ENCODE measurements around the gene ADAM10.
"Not testable (repeated sequence)": the region's sequence is repeated elsewhere in the genome, so short reads cannot be mapped to it uniquely, and the experiment has no call there.

Gene ADAM10

DNA sequence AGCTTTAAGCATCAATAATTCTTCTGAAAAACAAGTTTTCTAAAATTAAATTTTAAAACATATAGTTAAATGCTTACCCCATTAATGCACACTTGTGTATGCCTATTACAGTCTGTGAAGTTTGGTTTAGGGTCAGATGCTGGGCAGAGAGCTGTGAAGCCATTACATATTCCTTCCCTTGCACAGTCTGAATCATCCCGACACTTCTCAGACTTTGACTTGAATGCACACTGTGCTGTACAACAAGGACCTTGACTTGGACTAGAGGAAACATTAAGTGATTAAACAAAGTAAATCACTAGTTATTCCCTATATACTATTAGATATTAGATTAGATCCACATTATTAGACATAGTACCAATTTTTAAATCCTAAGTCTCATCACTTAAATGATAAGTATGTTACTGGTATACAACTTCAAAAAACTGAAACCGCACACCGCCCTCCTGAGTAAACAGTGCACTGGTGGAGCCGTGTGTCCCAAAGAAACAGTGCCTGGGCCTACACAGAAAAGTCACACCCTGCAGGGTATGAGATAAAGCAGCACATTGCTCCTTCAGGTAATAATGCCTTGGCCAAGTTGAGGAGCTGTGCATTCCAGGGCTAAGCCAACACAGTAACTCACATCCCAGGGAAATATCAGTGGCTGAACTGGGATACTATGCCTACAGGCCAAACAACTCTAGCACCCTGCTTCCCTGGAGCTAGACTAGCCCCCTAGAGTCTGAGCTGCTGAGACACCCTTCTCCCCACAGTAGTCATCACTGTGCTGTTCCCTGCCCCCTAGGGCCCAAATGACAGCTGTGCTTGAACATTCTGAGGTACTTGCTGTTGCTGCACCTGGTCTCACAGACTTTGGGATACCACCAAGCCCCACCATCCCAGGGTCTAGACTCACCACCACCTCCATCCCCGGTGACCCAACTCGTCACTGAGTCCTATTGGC lies 137.5 kb downstream of the ADAM10 start:
- DNase-seq (ENCODE audit: low read depth in 3 of 3, low spot score in 1 of 3) = no peak

DNA sequence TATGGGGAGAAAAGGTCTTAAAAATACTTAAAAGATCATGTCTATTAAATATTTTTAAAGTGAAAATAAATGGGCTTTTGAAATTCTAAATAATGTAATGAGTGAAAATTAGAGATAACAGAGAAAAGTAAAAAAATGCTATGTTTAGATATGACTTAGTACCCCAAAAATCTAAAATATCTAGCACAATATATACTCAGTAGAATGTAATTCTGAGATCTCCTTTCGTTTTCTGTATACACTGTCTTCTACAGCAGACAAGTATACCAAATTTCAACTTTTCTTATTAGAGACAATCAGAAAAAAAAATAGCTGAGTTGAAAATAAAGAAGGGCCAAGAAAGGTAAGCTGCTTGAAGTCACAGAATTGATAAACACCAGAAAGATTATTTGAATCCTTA lies 140.8 kb downstream of the ADAM10 start:
- no peak for DNase-seq (ENCODE audit: low read depth in 3 of 3, low spot score in 1 of 3)

DNA sequence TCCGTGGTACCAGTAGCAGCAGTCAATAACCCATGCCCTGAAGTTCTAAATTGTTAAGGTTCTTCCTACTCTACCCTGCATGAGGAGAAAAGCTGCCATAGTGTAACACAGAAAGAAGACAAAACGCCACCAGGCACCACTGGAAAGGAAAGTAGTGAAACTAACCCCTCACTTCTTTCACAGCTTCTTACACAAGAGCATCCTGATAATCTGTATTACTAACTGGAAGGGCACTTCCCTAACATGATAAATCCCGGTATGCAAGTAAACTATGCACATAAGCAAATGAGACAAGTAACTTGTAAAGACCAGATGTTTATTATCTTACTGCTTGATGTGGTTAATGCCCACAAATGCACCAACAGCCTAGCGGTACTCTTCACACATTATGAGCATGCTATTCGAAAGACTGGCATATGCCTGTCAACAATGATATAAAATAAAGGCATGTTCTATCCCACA lies 141.3 kb downstream of the ADAM10 start:
- no peak for DNase-seq (ENCODE audit: low read depth in 3 of 3, low spot score in 1 of 3)

DNA sequence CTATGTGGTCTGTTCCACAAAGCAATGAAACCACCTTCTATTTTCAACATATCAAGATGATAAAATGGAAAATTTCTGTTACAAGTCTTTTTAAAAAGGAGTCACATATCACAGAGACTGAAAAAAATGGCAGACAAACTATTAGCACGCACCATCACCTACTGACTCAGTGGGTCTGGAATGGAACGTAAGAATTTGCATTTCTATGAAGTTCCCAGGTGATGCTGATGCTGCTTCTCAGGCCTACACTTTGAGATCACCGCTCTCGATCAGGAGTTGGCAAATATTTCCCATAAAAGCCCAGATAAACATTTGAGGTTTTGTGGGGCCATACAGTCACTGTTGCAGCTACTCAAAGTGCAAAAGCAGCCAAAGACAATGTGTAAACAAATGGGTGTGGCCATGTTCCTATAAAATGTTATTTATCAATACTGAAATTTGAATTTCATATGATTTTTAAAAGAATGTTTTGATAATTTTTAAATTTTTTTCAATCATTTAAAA lies 142.9 kb downstream of the ADAM10 start:
- no peak for DNase-seq (ENCODE audit: low read depth in 3 of 3, low spot score in 1 of 3)

DNA sequence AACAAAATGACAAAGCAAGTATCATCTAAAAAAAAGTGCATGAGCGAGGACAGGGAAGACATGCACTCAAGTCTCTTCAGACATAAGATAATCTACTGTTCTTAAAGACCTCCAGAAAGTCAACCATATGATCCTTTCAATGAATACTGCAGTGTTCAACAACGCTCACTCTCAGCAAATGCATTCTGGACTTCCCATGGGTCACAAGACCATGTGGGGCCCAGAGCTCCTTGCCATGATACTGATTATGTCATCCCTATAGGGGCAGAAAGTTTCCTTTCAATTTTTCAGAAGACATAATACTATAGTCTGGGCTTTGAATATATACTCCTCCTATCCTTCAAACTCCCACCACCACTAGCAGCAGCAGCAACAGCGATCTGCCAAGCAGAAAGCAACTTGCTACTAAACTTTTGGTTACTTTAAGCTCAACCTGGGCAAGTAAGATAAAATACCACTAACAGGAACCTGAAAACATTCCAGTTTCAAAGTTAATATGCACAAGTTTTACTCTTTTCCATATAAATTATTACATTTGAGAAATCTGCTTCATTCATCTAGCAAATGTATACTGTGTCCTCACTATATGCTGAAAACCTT lies 143.5 kb downstream of the ADAM10 start:
- DNase-seq (ENCODE audit: low read depth in 3 of 3, low spot score in 1 of 3) = no peak

DNA sequence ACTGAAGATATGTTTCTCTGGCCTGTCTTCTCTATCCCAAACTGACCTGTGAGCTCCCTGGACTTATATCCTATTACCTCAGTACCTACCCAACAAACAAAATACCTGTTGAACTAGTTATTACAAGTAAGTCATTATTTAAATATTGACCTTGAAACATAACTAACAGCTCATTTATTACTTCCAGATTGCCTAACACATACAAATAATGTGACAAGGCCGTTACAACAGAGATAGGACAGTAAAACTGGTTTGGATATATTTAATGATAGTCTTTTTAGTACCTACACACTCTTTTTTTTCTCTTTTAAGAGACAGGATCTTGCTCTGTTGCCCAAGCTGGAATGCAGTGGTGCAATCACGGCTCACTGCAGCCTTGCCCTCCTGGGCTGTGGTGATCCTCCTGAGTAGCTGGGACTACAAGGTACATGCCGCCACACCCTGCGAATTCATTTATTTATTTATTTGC lies 145.0 kb downstream of the ADAM10 start:
- no peak for DNase-seq (ENCODE audit: low read depth in 3 of 3, low spot score in 1 of 3)

DNA sequence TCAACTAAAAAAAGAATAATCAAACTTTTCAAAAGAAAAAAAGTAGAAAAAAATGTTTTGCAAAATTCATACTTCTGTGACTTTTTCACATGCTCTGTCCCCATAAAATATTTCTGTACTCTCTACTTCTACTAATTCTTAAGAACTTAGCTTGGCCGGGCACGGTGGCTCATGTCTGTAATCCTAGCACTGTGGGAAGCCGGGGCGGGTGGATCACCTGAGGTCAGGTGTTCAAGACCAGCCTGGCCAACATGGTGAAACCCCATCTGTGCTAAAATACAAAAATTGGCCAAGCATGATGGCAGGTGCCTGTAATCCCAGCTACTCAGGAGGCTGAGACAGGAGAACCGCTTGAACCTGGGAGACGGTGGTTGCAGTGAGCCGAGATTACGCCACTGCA lies 145.6 kb downstream of the ADAM10 start:
- not testable (repeated sequence) for DNase-seq (ENCODE audit: low read depth in 3 of 3, low spot score in 1 of 3)

DNA sequence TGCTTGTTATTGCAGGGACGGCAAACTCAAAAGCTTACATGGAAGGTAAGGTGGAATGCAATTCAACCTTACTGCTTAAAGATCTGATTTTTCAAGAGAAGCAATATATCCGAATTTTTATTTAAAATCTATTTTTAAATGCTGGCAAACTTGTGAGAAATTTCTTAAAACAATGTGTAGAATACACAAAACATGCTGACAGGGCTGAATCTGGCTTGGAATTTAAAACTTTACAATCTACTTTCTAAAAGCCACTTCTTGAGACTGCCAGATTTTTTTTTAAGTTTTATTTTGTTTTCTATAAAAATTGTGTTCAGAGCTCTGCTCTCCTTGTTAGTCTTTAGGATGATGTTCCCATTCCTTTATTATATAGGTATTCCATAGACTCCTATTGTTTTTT lies 146.7 kb downstream of the ADAM10 start:
- DNase-seq (ENCODE audit: low read depth in 3 of 3, low spot score in 1 of 3) = no peak

DNA sequence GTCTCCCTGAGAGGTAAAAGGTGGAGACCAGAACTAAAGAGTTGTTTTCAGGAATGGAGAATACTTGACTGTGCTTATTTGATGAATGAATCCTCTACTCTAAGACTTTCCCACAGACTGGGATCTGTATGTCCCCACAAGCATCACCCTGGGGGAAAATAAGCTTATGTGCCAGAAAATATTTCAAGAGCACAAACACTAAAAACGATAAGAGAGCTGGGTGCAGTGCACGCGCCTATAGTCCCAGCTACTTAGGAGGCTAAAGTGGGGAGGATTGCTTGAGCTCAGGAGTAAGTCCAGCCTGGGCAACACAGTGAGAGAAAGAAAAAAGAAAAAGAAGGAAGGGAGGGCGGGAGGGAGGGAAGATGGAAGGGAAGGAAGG lies 150.7 kb downstream of the ADAM10 start:
- no peak for DNase-seq (ENCODE audit: low read depth in 3 of 3, low spot score in 1 of 3)

DNA sequence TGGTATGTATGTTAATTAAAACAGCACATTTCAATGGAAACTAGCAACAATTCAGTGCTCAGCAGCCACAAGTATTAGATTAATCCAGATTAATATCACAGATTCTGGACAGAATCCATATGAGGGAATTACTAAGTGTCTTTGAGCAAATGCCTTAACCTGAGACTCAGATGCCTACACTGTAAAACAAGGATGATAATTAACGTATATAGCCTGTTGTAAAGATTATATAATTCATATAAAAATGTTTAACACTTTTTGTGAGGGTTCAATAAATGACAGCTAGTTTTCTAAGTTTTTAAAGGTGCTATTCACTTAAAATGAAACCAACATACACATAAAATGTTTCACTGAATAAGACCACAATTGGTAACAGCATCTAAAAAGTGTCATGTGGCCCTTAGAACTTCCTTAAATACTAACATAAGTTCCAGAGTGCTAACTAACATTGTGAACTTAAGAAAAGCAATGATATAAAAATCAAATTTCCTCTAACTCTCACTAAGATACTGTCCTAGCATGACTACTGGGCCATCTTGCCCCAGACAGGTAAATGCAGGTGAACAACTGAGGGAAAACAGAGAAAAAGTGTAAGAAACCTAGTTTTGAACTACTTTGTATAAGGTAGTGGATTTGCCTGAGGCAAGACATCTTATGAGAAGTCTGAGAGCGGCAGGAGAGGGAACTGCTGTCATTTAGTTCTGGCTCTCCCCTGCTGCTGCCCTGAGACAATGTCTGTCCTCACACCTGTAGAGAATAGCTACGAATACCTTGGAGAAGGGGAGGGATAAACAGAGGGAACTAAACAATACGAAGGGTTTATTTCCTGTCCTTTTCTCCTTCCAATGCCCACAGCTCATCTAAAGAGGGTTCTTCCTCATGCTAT lies 151.3 kb downstream of the ADAM10 start:
- DNase-seq (ENCODE audit: low read depth in 3 of 3, low spot score in 1 of 3) = no peak

DNA sequence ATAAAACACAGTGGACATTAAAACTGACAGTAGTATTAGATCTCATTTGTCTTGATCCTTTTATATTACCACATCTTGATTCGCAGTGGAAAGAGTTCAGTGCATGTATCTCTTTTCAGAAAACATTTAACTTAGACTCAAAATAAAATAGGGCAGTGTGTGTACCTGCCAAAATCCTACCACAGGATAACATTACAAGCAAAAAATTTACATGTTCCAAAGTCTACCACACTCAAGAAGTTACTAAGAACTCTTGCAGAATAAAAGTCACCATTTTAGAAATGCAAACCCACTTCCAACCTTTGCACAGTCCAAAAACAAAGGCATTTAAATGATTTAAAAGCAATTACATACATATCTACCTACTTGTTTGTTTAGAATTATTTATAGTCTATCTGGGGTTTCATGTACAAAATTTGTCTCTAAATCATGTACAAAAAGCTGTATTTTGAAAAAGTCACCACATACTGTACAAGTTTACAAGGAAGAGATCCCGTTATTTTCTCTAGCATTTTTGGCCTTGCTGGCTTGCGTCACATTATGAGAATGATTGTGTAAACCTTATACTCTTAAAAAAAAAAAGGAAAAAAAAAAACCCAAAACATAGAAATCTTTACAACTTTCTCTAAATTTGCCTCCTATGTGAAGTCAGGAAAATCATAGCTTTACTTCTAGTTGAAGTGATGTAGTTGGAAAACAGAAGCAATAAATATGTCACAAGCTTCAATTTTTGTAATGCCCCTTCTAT lies 153.8 kb downstream of the ADAM10 start:
- DNase-seq (ENCODE audit: low read depth in 3 of 3, low spot score in 1 of 3) = no peak

DNA sequence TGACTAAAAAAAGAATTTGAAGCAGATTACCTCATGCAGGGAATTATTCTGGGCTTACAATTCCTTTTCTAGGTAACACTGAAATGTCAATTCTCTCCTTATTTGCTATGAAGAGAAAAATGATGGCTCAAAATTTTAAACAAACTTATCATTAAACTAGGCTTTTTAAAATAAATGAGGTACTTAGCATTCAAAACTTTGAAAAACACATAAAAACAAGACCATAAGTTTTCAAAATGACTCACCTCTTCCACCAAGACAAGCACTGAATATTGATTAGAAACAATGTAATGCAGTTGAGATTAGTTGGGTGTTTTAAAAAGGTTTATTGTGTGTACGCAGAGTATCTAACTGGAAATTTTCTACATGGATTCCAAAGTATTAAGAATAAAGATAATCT lies 154.6 kb downstream of the ADAM10 start:
- no peak for DNase-seq (ENCODE audit: low read depth in 3 of 3, low spot score in 1 of 3)

DNA sequence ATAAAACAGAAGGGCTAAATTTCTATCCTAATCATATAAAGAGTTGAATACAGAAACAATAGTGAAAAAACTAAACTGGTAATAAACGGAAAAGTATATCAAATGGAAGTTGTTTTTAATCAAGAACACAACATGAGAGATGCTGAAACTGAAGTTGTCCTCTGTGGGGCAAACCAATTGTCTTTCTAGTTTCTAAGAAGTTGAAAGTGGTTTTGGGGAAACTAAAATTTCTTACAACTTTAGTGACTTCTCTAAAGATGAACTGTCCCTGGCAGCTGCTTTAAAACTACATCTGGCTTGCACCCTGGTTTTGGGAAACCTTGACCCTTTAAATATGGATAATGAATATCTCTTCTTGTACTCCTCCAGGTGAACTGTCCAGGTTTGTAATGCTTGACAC lies 155.6 kb downstream of the ADAM10 start:
- DNase-seq (ENCODE audit: low read depth in 3 of 3, low spot score in 1 of 3) = no peak

DNA sequence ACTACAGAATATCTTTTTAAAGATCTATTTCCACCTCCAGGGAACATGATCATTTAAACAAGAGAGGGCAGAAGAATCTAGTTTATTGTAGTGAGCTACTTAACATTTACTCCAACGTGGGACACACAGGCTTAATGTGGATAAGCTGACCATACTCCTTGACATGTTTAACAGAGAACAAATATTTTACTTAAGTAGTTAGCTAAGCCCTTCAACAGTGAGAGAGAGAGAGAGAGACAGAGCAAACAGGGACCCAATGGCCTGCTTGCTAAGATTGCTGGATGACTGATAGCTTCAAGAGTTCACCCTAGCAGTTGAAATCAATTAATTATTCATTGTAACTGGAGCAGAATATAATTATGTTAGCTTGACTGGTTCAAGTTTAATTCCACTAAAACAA lies 158.6 kb downstream of the ADAM10 start:
- DNase-seq (ENCODE audit: low read depth in 3 of 3, low spot score in 1 of 3) = no peak

DNA sequence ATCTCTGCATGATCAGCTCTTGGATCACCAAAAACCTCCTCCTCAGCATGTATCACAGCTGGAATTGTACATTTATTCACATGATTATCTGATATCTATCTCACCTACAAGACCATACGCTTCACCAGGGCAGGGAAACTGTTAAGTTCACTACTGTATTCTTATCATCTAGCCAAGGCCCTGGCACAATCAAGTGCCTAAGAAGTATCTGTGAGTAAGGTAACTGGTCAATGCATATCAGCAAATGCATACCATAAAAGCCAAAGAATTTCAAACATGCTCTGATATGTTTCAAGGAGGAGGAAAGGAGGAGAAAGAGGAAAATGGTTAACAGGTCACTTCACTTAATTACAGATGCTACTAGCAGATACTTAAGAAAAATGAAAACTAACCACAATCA lies 159.3 kb downstream of the ADAM10 start:
- DNase-seq (ENCODE audit: low read depth in 3 of 3, low spot score in 1 of 3) = no peak

DNA sequence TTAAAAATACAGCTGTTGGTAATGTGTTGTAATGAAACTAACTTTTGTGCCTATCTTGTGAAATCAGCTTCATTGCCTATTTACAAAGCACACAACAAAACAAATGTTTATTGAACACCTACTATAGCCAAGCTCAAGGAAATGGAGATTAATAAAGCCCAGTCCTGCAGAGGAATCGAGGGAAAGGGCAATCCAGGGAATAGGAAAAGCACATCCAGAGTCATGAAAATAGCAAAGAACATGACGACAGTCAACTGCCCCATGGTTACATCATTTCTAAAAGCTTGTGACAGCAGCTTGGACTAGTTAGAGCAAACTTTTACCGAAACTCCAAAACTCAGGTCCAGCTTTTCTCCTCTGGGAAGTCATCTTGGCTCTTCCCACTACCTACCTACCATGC lies 160.5 kb downstream of the ADAM10 start:
- DNase-seq (ENCODE audit: low read depth in 3 of 3, low spot score in 1 of 3) = no peak

DNA sequence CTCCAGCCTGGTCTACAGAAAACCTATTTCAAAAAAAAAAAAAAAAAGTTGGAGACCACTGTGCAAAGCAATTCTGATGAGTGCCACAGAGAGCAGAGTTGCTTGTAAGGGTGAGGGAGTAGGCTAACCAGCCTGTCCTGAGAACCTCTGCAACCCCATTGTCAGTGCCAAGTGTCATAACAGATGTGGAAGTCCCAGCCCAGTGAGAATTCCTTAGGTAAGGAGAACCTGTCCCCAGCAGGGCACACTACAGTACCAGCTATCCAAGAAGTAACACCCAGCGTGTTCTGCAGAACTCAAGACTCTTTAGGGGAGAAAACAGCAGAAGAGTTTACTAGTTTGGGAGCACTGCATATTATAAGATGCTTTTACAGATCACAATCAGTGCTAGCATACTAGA lies 161.4 kb downstream of the ADAM10 start:
- DNase-seq (ENCODE audit: low read depth in 3 of 3, low spot score in 1 of 3) = no peak

DNA sequence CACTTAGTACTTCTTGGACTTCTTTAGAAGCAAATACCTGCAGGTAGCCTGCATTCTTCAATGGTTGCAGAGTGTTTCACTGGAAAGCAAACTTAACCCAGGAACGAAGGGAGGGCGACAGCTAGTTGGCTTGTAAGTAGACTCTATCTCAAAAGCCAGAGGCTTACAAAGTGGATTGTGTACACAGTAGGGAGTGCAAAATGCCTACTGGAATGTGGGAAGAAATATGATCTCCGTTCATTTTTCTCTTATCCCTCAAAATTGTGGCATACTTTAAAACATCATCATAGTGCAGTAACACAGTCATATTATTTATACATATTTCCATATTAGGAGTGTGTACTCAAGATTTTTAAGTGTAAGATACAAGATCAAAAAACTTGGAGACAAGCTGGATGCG lies 162.0 kb downstream of the ADAM10 start:
- no peak for DNase-seq (ENCODE audit: low read depth in 3 of 3, low spot score in 1 of 3)

DNA sequence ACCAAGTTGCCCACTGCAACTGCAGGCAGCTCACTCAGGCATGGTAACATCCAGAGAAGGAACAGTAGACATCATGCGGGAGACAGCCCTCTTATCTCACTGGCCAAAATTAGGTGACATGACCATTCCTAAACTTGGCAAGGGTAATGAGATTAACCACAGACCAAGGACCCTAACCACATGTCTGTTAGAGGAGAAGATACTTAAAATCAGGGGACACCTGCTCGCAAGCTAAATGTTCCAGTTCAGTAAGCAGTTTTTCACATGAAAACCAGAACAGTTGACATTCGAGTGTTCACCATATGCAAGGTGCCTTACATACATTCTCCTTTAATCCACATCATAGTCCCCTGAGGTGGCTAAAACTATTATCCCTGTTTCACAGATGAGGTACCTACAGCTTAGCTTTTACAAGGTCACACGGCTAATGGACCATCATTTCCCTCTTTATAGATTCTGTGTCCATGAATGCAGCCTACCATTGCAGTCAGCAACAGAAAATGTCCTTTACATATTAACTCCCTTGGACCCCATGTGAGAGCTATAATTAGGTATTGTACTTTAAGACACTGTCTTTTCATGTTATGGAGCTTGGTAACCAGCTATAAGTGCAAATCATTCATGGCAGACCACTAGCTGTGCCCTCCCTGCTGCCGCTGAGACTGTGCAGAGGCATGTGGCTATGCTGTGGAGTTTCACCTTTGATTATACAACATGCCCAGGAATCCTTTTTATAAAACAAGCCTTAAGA lies 163.6 kb downstream of the ADAM10 start:
- DNase-seq (ENCODE audit: low read depth in 3 of 3, low spot score in 1 of 3) = no peak

Measured in stimulated activated CD4-positive, alpha-beta T cell treated with anti-CD3 and anti-CD28 coated beads, TNF-alpha, amount 100 ng/mL, for 1 hour (primary cell).